Epithelial cell of proximal tubule (primary cell): ENCODE data around the gene MYO10. TPM values are rescaled to one million over a fixed set of nuclear protein-coding genes. Genes with fewer than 3 reads are reported as not detected.
A peak's percentile ranks its signal among the peaks of the same experiment; 100 is the strongest.

ENCODE experiments used
- DNase-seq: peaks from one replicate; pipeline ENCODE4 v3.0.0-alpha.2; 2011; ENCODE audit warnings: low read depth
- H3K4me3 ChIP-seq: 2 replicates; pipeline ENCODE4 v1.5.1; 2011; ENCODE audit warnings: low read depth, mild to moderate bottlenecking, low read length
- CTCF ChIP-seq: conservative IDR thresholded peaks from 2 replicates; pipeline ENCODE4 v1.5.1; 2012; ENCODE audit warnings: low read depth, mild to moderate bottlenecking, low read length
- total RNA-seq: library from RNA; depleted of rRNA; stranded (reverse); fragments of >200 nt; gene quantifications from 2 replicates; pipeline ENCODE4 v1.2.3, GENCODE V29; 2015

Gene MYO10
- total RNA-seq, 1 donor from 2014 or later, result 31.5 TPM

- no peak for DNase-seq
- no peak for TF ChIP-seq CTCF
- peak overlapping the region; percentile 33 for H3K4me3 ChIP-seq
These were observed 269.8 kb downstream of the MYO10 start for GRCh38 chr5:16666130-16666882.

GRCh38 chr5:16665601-16666000, 270.5 kb downstream of the MYO10 start:
- no peak for TF ChIP-seq CTCF
- no peak for DNase-seq
- no peak overlapping the region for H3K4me3 ChIP-seq

GRCh38 chr5:16664368-16664767, 271.7 kb downstream of the MYO10 start:
- no peak for DNase-seq
- no peak for TF ChIP-seq CTCF
- no peak overlapping the region for H3K4me3 ChIP-seq

GRCh38 chr5:16663840-16664239, 272.2 kb downstream of the MYO10 start:
- no peak for TF ChIP-seq CTCF
- no peak overlapping the region for H3K4me3 ChIP-seq
- DNase-seq, result no peak

- DNase-seq, result no peak
- no peak overlapping the region for H3K4me3 ChIP-seq
- no peak for TF ChIP-seq CTCF
These were observed 274.4 kb downstream of the MYO10 start for GRCh38 chr5:16661713-16662112.

GRCh38 chr5:16660982-16661381, 275.1 kb downstream of the MYO10 start:
- DNase-seq, result no peak
- H3K4me3 ChIP-seq, result no peak overlapping the region
- TF ChIP-seq CTCF, result no peak

GRCh38 chr5:16659536-16659935, 276.6 kb downstream of the MYO10 start:
- TF ChIP-seq CTCF, result no peak
- no peak overlapping the region for H3K4me3 ChIP-seq
- no peak for DNase-seq
